GM18519 (cell line): ENCODE measurements around the gene TYW1.
"Not testable (repeated sequence)": the region's sequence is repeated elsewhere in the genome, so short reads cannot be mapped to it uniquely, and the experiment has no call there.

ENCODE experiments used
- ATAC-seq: cut with Tn5 transposase; IDR thresholded peaks from one replicate; pipeline ENCODE4 v1.9.1; 2021; ENCODE audit warnings: mild to moderate bottlenecking, moderate library complexity; ENCODE audit not compliant: unreplicated experiment, low FRiP score

TYW1 gene

GRCh38 chr7:67229018-67229417 lies 232.4 kb downstream of the TYW1 start:
- ATAC-seq, result not testable (repeated sequence)

- not testable (repeated sequence) for ATAC-seq
Observed at GRCh38 chr7:67230029-67230428, 233.4 kb downstream of the TYW1 start.

- not testable (repeated sequence) for ATAC-seq
Observed at GRCh38 chr7:67233506-67233905, 236.9 kb downstream of the TYW1 start.

- not testable (repeated sequence) for ATAC-seq
Observed at GRCh38 chr7:67236216-67236615, 239.6 kb downstream of the TYW1 start.

GRCh38 chr7:67242871-67243270 lies 246.2 kb downstream of the TYW1 start:
- ATAC-seq, result not testable (repeated sequence)

DNA sequence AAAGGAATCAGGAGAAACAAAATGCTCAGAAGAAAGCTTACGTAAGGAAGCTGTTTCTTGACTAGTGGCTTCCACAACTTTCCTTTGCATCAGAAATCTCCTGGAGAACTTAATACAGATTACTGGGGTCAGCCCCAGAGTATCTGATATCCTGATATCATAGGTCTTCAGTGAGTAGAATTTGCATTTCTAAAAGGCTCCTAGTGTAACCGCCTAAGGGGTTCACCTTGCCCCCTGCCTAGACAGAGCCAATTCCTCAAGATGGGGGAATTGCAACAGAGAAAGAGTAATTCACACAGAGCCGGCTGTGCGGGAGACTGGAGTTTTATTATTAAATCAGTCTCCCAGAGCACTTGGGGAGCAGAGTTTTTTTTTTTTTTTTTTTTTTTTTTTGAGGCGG lies 251.7 kb downstream of the TYW1 start:
- ATAC-seq, result not testable (repeated sequence)

DNA sequence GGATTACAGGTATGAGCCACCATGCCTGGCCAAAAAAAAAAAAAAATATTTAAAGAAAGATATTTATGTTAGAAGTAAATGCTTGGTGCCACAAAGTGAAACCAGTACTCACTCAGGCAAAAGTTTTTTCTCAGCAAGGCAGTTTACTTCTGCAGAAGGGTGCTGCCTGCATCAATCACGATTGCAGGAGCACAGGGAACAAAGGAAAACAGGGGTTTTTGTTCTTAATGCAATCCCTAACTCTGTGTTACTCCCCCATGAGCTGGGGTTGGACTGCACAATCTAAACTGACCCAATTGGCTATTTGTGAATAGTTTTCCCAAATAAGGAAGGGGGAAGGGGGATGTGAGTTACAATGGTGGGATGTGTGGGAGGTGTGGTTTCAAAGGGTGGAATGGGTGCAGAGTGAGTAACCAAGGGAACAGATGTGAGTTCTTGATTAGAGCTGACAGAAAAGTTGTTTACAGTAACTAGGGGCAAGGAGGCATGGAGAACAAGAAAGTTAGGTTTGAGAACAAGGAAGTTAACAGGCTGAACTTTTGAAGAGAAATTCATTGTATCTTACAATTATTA lies 255.4 kb downstream of the TYW1 start:
- ATAC-seq, result no peak

GRCh38 chr7:67255076-67255475 lies 258.4 kb downstream of the TYW1 start:
- not testable (repeated sequence) for ATAC-seq

- not testable (repeated sequence) for ATAC-seq
Observed at GRCh38 chr7:67257779-67258178, 261.1 kb downstream of the TYW1 start.

DNA sequence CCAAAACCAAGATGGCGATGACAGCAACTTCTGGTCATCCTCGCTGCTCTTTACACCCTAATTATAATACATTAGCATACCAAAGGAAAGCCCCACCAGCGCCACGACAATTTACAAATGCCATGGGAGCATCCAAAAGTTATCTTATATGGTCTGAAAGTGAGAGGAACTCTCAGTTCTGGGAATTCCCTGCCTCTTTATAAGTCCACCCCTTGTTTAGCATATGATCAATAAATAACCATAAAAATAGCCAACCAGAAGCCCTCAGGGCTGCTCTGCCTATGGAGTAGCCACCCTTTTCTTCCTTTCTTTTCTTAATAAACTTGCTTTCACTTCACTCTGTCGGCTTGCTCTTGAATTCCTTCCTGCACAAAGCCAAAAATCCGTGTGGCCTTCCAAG lies 262.7 kb downstream of the TYW1 start:
- not testable (repeated sequence) for ATAC-seq

DNA sequence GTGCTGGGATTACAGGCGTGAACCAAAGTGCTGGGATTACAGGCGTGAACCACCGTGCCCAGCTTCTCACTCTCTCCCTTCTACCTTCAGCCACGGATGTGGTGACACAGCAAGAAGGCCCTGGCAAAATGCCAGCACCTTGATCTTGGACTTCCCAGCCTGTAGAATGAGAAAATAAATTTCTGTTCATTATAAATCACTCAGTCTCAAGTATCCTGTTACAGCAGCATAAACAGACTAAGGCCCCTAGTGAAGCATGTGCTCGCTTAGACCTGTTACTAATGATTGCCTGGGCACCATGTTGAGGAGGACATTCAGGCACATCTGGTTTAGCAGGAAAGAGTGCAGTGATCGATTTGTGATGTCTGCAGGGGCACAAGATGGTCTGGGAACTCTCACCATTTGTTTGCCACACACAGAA lies 263.5 kb downstream of the TYW1 start:
- ATAC-seq, result not testable (repeated sequence)

- not testable (repeated sequence) for ATAC-seq
Observed at GRCh38 chr7:67264000-67264399, 267.4 kb downstream of the TYW1 start.

DNA sequence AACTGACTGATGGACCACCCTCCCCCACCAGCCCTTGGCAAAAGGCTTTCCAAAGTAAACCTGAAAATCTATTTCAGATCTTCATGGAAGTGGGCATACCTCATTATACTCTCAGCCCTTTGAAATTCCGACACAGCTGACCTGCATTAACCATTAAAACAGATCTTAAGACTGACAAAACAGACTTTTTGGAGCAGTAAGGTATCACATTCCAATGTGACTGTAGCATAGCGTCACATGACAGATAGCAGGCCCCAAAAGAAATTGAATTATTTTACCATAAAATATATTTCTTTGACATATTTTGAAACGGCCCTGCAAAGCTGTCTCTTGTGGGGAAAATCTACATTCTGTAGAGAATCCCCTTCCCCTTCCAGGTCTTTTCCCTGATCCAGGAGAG lies 269.4 kb downstream of the TYW1 start:
- not testable (repeated sequence) for ATAC-seq

- ATAC-seq, result no peak
Observed at GRCh38 chr7:67267914-67268313, 271.3 kb downstream of the TYW1 start.

- ATAC-seq, result not testable (repeated sequence)
Observed at GRCh38 chr7:67269916-67270315, 273.3 kb downstream of the TYW1 start.
